ENCODE results near the gene GRIA4. TPM values are rescaled to one million over a fixed set of nuclear protein-coding genes. Genes with fewer than 3 reads are reported as not detected.

The GRIA4 gene
- polyA plus RNA-seq, 2 of the 4 experiments (the other 2 are of a cell fraction), result not detected

DNA sequence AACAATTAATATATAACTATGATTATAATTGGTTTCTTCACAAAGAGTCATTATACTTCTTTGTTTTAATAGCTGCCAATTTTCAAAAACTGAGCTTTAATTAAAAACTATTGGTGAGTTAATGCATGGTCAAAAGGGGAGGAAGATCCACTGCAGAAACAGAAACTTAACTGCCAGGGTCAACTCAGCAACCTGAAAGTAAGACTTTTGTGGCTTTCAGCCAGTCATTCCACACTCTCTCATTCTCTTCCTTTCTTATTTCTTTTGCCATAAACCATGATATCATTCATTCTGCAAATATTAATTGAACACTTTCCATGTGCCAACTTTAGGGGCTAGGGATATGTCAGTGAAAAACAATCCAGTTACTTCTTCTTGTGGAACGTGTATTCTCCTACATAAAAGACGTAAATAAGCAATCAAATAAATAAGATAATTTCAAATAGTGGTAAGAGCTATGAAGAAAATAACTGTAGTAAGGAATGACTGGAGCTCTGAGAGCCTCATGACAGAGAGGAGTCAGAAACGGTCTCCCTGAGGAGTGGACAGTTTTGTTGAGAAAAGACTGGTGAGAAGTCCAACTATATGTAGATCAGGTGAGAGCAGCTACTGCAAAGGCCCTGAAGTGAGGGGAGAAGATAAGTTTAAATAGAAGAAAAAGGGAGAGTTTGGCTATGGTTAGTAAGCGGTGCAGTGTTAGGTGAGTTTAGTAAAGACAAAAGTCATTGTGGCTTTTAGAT, 130.5 kb downstream of the GRIA4 start (continued):
- TF ChIP-seq CHD4 (IDR thresholded peaks at IDR 0.05; ENCODE audit: borderline replicate concordance) (no peak), FOSB (CRISPR knock-in tag; IDR thresholded peaks at IDR 0.05) (no peak), ZSCAN20 (CRISPR knock-in tag; IDR thresholded peaks at IDR 0.05) (no peak), RNF2 (IDR thresholded peaks at IDR 0.05; ENCODE audit: borderline replicate concordance, low read depth) (no peak)
- TF ChIP-seq, protein P1, sequence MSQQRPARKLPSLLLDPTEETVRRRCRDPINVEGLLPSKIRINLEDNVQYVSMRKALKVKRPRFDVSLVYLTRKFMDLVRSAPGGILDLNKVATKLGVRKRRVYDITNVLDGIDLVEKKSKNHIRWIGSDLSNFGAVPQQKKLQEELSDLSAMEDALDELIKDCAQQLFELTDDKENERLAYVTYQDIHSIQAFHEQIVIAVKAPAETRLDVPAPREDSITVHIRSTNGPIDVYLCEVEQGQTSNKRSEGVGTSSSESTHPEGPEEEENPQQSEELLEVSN (IDR thresholded peaks at IDR 0.05; ENCODE audit: borderline replicate concordance, low read depth), result no peak
- TF ChIP-seq, protein P2, sequence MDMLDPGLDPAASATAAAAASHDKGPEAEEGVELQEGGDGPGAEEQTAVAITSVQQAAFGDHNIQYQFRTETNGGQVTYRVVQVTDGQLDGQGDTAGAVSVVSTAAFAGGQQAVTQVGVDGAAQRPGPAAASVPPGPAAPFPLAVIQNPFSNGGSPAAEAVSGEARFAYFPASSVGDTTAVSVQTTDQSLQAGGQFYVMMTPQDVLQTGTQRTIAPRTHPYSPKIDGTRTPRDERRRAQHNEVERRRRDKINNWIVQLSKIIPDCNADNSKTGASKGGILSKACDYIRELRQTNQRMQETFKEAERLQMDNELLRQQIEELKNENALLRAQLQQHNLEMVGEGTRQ (IDR thresholded peaks at IDR 0.05), result no peak

DNA sequence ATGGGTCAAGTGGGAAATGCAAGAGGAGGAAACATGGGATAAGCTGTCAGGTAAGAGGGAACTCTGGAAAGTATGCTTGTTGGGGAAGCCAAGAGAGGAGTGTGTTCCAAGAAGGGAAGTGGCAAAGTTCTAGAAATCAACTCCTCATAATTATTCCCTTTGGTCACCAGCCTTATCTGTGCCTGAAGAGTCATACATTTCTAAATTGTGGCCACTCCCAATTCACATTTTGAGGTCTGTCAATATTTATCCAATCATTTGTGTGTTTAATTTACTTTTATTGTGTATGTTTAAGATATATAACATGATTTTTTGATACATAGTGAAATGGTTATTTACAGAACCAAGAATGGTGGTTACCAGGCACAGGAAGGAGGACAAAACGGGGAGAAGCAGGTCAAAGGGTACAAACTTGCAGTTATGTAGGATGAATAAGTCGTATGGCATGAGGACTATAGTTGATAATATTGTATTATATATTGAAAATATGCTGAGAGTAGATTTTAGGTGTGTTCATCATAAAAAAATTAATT, 131.7 kb downstream of the GRIA4 start:
- no peak for FAIRE-seq
- Histone ChIP-seq H3K4me2 (no peak overlapping the region), H3K4me3 (no peak overlapping the region), H3K4me1 (no peaks in the 10 kb centered on the region), H3K9me3 (no peaks in the 10 kb centered on the region), H3K27ac (no peak overlapping the region)
- POLR2A ChIA-PET, result no interaction called here
- DNase-seq (ENCODE audit: low read depth in 1 of 2, low spot score in 1 of 2), result no peak
- no peak for ATAC-seq
- WGBS (ENCODE audit: missing lambda C conversion rate), result 2% methylated on average over 2 of the region's 2 CpGs
- no peak for TF ChIP-seq HEYL (CRISPR knock-in tag; IDR thresholded peaks at IDR 0.05)
- no peak for TF ChIP-seq POLR2A (IDR thresholded peaks at IDR 0.05; ENCODE audit: low read length)
- TF ChIP-seq, protein P3, sequence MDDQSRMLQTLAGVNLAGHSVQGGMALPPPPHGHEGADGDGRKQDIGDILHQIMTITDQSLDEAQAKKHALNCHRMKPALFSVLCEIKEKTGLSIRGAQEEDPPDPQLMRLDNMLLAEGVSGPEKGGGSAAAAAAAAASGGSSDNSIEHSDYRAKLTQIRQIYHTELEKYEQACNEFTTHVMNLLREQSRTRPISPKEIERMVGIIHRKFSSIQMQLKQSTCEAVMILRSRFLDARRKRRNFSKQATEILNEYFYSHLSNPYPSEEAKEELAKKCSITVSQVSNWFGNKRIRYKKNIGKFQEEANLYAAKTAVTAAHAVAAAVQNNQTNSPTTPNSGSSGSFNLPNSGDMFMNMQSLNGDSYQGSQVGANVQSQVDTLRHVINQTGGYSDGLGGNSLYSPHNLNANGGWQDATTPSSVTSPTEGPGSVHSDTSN (IDR thresholded peaks at IDR 0.05), result no peak
- no peak for TF ChIP-seq KDM1A (IDR thresholded peaks at IDR 0.05; ENCODE audit: low read depth)
- TF ChIP-seq BHLHE40 (IDR thresholded peaks at IDR 0.05; ENCODE audit: low read depth, low read length), result no peak
- TF ChIP-seq JUNB (IDR thresholded peaks at IDR 0.05), result no peak
- TF ChIP-seq FOXS1 (CRISPR knock-in tag; IDR thresholded peaks at IDR 0.05), result no peak
- no peak for TF ChIP-seq TP53 (CRISPR knock-in tag; IDR thresholded peaks at IDR 0.05)
- no peak for TF ChIP-seq RNF2 (IDR thresholded peaks at IDR 0.05; ENCODE audit: borderline replicate concordance, low read depth)
- TF ChIP-seq MAFK (IDR thresholded peaks at IDR 0.05; ENCODE audit: partially characterized antibody), result no peak
- no peak for TF ChIP-seq HOXB13 (CRISPR knock-in tag; IDR thresholded peaks at IDR 0.05; ENCODE audit: low read depth)
- no peak for TF ChIP-seq PHF8 (IDR thresholded peaks at IDR 0.05; ENCODE audit: borderline replicate concordance, low read depth)
- TF ChIP-seq ZSCAN20 (CRISPR knock-in tag; IDR thresholded peaks at IDR 0.05), result no peak
- CTCF ChIA-PET, result no interaction called here

DNA sequence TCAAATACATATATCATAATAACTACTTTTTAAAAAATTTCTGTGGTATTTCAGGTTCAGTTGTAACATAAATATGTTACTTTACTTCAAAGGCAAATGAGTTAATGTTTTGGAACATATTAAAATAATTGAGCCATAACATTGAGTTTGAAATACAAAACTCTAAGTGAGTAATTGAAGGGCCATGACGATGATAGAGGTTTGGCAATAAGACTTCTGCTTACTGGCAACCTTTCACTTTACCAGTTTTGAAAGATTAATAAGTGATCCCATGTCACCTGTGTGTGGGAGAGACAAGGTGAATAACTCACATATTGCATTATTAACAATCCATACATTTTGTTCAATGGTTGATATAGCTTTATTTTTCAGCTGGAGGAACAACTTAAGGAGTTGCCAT, 144.4 kb downstream of the GRIA4 start:
- FAIRE-seq (no peak), DNase-seq (ENCODE audit: low read depth in 1 of 2, low spot score in 1 of 2) (no peak), ATAC-seq (no peak)
- Histone ChIP-seq H3K27ac (no peak overlapping the region), H3K4me2 (no peak overlapping the region), H3K9me3 (no peaks in the 10 kb centered on the region), H3K4me3 (no peak overlapping the region), H3K4me1 (no peaks in the 10 kb centered on the region)
- no peak for TF ChIP-seq FOSB (CRISPR knock-in tag; IDR thresholded peaks at IDR 0.05)
- TF ChIP-seq, protein P4, sequence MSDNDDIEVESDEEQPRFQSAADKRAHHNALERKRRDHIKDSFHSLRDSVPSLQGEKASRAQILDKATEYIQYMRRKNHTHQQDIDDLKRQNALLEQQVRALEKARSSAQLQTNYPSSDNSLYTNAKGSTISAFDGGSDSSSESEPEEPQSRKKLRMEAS (IDR thresholded peaks at IDR 0.05), result no peak
- TF ChIP-seq KDM5A (IDR thresholded peaks at IDR 0.05), result no peak
- TF ChIP-seq HDAC2 (IDR thresholded peaks at IDR 0.05), result no peak
- TF ChIP-seq NPAS2 (CRISPR knock-in tag; IDR thresholded peaks at IDR 0.05; ENCODE audit: borderline replicate concordance), result no peak
- CTCF ChIA-PET, result no interaction called here
- 15% methylated on average over 1 of the region's 1 CpG for WGBS (ENCODE audit: missing lambda C conversion rate)
- POLR2A ChIA-PET, result no interaction called here

All from A549 (cell line).